ENCODE data around the gene NANOS3. TPM values are rescaled to one million over a fixed set of nuclear protein-coding genes. Genes with fewer than 3 reads are reported as not detected.

Gene NANOS3
- total and polyA plus RNA-seq, 9 of the 15 experiments (the other 6 are each of a cell fraction or from before 2014, with no cell fraction given), result not detected

- TF ChIP-seq CTCF (IDR thresholded peaks at IDR 0.05 in 2 of 3, conservative IDR thresholded peaks at IDR 0.05 in 1 of 3; ENCODE audit: insufficient read depth in 2 of 3, low read depth in 1 of 3, low read length in 3 of 3) (no peak), ARNT (IDR thresholded peaks at IDR 0.05) (peak in 1 of 2 experiments; percentile 76; a peak in 1 of 4 replicates), CBFA2T3 (IDR thresholded peaks at IDR 0.05) (no peak), ZKSCAN8 (CRISPR knock-in tag; IDR thresholded peaks at IDR 0.05) (no peak), ZBTB26 (CRISPR knock-in tag; IDR thresholded peaks at IDR 0.05) (no peak), ASH1L (IDR thresholded peaks at IDR 0.05; ENCODE audit: borderline replicate concordance, low read depth, partially characterized antibody) (peak; percentile 57), CBX5 (IDR thresholded peaks at IDR 0.05; ENCODE audit: borderline replicate concordance, low read depth) (peak; percentile 31; the same call in 1 of the 2 replicates), GABPA (tag; conservative IDR thresholded peaks at IDR 0.05; ENCODE audit: low read depth) (peak; percentile 85), CBFB (CRISPR knock-in tag; IDR thresholded peaks at IDR 0.05) (no peak), NRF1 (conservative IDR thresholded peaks at IDR 0.05 in 1 of 2, IDR thresholded peaks at IDR 0.05 in 1 of 2) (0 out of 4 replicates have a peak, but pooled peaks of 1 of the 2 experiments have one; percentile 33), RBM25 (IDR thresholded peaks at IDR 0.05; ENCODE audit: low read depth, low read length, severe bottlenecking) (peak; percentile 22), TRIM24 (IDR thresholded peaks at IDR 0.05) (no peak), ZNF785 (CRISPR knock-in tag; IDR thresholded peaks at IDR 0.05) (no peak), ELF1 (tag; IDR thresholded peaks at IDR 0.05) (peak; percentile 65; the same call in 1 of the 2 replicates), MBD2 (IDR thresholded peaks at IDR 0.05; ENCODE audit: borderline replicate concordance, low read depth) (peak; percentile 84; the same call in 1 of the 2 replicates), SRSF3 (IDR thresholded peaks at IDR 0.05; ENCODE audit: insufficient read depth, low read length) (no peak), SAFB (IDR thresholded peaks at IDR 0.05; ENCODE audit: borderline replicate concordance, low read depth, low read length) (no peak), HLTF (IDR thresholded peaks at IDR 0.05) (no peak), ZNF324 (CRISPR knock-in tag; IDR thresholded peaks at IDR 0.05) (no peak), GTF2F1 (IDR thresholded peaks at IDR 0.05; ENCODE audit: low read depth, low read length) (no peak)
- TF ChIP-seq, protein P1, sequence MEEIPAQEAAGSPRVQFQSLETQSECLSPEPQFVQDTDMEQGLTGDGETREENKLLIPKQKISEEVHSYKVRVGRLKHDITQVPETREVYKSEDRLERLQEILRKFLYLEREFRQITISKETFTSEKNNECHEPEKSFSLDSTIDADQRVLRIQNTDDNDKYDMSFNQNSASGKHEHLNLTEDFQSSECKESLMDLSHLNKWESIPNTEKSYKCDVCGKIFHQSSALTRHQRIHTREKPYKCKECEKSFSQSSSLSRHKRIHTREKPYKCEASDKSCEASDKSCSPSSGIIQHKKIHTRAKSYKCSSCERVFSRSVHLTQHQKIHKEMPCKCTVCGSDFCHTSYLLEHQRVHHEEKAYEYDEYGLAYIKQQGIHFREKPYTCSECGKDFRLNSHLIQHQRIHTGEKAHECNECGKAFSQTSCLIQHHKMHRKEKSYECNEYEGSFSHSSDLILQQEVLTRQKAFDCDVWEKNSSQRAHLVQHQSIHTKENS (CRISPR knock-in tag; IDR thresholded peaks at IDR 0.05), result no peak
- TF ChIP-seq, protein P2, sequence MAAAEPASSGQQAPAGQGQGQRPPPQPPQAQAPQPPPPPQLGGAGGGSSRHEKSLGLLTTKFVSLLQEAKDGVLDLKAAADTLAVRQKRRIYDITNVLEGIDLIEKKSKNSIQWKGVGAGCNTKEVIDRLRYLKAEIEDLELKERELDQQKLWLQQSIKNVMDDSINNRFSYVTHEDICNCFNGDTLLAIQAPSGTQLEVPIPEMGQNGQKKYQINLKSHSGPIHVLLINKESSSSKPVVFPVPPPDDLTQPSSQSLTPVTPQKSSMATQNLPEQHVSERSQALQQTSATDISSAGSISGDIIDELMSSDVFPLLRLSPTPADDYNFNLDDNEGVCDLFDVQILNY (CRISPR knock-in tag; IDR thresholded peaks at IDR 0.05), result no peak
These were observed 44.2 kb downstream of the NANOS3 start (continued) for GRCh38 chr19:13920940-13921747.
